Measurements from ENCODE around the gene ST6GALNAC5.
"Not testable (repeated sequence)": the region's sequence is repeated elsewhere in the genome, so short reads cannot be mapped to it uniquely, and the experiment has no call there.

The ST6GALNAC5 gene
- 0 reads per million in 3 experiments for total RNA-seq

DNA sequence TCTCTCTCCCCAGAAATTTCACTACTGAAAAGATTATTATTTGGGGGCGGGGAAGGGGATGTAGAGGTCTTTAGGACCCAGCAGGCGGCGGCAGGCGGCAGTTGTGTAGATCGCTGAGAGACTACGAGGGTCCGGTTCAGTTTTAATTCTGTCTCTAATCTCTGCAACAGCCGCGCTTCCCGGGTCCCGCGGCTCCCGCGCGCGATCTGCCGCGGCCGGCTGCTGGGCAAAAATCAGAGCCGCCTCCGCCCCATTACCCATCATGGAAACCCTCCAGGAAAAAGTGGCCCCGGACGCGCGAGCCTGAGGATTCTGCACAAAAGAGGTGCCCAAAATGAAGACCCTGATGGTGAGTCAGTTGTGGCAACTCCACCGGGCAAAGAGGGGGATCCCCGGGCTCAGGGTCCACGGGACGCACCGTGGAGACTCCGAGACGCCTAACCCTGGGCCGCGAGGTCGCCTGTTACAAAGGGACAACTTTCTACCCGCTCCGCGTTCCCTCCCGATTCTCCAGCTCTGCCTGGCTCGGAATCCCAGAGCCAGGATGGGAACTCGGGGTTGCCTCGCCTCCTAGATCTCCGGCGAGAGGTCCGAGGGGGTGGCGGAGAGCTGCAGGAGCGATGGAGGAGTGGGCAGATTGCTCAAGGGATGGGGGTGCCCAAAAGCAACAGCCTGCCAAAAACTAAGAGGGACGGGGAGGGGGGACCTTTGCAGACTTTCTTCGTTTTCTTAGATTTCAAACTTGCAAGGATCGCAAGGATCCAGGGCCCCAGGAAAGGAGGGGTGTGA, at the start of gene ST6GALNAC5:
Gene ST6GALNAC5 (plus strand): TSS at position 139 of the 789 bp plus-strand sequence.
- DNase-seq, result no peak

DNA sequence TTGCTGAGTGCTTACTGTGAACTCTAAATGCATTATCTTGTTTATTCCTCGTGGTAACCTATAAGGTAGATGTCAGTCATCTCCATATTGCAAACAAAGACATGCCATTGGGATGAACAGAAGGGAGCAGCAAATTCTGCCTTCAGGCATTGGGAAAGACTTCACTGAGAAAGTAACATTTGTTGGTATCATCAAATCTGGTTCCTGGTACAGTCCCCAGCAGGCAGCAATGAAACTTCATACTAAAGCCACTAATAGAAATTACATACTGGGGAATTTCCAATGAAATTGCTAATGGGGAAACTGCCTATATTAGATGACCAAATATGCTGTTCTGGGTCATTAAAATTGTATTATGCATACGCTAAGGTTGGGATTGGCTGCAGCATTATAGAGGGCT, 47.3 kb upstream of the ST6GALNAC5 start:
- no peak for DNase-seq

DNA sequence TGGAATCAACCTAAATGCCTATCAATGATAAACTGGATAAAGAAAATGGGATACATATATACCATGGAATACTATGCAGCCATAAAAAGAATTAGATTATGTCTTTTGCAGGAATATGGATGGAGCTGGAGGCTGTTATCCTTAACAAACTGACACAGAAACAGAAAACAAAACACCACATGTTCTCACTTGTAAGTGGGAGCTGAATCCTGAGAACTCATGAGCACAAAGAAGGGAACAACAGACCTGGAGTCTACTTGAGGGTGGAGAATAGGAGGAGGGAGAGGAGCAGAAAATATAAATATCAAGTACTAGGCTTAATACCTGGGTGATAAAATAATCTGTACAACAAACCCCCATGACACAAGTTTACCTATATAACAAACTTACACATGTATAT, 44.3 kb upstream of the ST6GALNAC5 start:
- not testable (repeated sequence) for DNase-seq

DNA sequence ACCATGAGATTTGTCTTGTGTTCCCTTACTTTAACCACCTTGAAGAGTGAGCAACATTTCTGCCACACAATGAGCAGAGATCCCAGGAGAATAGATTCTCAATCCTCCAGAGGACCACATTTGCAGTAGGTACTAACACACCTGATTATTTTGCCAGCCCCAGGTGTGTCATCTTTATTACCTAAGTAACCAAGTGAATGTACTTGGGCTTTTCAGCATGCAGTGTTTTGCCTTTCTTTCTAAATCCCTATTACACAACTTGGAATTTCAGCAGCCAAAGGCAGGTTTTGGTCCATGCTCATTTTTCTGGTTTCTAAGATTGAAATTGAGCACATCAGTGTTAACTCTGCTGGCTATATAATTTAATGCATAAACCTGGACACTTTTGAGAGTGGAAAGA, 43.2 kb upstream of the ST6GALNAC5 start:
- DNase-seq, result no peak

DNA sequence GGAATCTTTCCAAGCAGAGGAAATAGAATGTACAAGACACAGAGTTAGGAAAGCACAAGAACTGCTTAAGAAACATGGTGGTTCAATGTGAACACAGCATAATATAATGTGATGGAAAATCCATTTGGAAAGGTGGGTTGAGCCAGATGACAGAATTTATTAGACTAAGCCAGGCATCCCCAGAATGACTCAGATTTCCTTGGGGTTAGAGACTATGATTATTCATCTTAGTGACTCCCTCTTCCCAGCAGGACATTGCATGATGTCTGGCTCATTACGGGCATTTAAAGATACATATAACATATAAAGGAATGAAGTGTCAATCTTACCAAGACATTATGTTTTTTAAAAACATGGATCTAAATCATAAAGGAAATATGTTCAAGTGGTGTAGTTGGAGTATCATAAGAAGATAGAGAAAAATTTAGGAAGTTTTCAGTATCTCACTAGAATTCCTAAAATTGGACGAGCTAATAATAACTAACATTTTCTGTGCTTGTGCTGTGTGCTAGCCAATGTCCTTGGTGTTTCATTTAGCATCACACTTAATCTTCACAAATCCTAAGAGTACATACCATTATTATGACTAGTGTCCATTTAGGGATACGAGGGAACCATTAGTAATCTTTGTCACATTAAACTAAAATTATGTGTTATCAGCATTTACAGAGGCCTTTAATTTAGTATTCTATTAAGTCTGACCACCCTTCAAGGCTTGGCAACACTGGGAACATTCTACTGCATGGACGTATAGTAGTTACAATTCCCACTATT, 41.0 kb upstream of the ST6GALNAC5 start:
- no peak for DNase-seq

DNA sequence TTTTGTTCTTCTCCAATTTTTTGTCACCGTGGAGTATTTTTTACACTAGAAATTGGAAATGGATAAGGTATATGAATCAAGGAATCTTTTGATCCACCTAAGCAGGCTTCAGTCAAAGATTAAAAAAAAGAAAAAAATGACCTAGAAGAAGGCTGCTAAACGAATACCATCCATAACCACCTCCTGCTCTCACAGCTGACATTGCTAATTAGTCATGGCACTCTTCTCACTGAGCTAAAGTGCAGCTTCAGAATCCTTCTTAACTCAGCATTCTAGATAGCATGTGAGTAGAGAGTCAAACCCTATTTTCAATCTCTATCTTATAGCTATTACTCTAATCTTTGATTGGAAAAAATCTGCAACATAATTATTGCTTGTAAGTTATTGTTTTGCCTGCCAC, 40.2 kb upstream of the ST6GALNAC5 start:
- DNase-seq, result no peak

DNA sequence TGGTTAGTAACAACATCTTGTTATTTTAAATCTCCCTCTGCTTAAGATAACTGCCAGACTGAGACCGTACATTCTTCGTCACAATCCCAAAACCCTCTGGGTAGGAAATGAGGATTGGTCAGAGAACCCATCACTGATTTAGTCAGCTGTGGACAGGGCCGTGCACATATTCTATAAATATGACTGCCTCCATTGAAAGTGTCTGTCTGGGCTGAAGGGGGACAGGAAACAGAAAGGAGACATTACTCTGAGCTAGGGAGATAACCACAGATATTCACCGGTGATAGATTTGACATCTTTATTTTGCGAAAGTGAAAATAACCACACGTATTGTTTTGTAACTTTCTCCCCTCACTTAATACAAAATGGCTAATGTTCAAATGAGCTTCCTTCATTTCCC, 36.9 kb upstream of the ST6GALNAC5 start:
- DNase-seq, result no peak

DNA sequence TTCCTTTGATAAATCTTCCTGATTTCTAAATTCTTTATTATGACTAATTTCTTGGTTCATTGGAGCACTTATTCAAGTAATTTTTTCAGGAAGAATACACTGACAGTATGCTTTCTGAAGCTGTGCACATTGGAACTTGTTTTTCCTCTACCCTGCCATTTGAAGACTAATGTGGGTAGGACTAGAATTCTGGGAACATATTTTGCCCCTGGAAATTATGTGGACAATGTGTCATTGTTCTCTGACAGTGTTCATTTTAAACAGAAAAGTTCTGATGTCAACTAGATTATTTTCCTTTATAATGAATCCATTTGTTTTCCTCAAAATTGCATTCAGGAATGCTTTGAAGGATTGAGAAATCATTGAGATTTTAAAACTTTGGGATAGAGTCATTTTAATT, 34.8 kb upstream of the ST6GALNAC5 start:
- DNase-seq, result no peak

DNA sequence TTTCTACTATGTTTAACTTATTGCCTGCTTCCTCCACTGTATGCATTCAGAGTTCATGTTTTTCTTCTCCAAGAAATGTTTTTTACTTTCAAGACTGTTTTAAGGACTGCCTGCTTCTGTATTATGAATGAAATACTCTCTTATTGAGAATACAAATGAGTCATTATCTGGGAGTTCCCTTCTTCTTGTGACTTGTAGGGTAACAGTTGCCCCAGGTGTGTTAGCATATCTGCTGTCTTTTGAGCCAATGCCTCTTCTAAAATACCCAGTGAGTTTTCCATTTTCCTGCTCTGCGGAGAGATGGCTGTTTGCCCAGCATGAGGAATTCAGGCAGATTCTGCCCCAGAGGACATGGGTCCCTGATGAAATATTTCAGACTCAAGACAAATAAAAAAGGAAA, 34.1 kb upstream of the ST6GALNAC5 start:
- no peak for DNase-seq

DNA sequence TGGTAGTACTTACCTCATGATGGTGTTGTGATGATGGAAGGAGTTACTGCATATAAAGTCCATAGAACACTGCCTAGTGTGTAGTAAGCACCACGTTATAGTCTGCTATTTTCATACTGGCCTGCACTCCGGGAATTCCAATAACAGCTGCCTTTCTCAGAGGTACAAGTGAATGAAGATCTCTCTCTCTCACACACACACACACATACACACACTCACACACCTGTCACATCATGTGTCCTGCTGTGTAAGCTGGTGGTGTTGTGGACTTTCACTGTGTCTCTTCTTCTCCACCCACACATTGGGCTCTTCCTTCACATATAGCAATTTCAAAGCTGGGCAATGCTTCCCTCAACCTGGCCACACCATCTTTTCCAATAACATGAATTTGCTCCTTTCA, 33.4 kb upstream of the ST6GALNAC5 start:
- no peak for DNase-seq

DNA sequence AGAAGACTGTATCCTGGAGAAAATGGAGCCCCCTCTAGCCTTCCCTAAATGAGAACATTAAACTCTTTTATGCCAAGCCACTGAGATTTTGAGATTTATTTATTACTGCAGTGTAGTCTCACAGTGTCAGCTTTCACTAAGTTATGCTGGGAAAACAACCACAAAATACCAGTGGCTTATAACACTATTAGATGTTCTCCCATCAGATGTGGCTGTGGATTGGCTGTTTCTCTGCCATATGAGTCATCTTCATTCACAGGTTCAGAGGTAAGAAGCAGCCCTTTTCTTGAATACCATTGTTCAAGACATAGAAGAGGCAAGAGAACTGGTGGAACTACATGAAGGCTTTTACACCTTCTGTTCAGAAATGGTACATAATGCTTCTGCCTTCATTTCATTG, 32.1 kb upstream of the ST6GALNAC5 start:
- no peak for DNase-seq

DNA sequence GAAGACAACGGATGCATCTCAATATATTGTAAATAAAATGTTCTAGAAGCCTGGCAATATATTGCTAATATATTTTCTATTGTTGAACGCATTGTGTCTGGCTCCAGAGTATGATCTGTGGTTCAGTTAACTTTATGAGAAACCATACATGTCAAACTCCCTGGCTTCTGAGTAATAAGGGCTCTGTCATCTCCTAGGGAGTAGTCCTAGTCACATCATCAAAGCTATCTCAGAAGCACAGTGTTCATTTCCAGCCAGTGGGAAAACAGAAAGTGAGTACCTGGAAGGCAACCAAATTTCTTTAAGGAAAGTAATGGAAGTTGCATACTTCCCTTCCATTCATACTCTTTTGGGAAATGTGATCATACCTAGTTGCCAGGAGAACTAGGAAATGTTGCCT, 27.0 kb upstream of the ST6GALNAC5 start:
- no peak for DNase-seq

DNA sequence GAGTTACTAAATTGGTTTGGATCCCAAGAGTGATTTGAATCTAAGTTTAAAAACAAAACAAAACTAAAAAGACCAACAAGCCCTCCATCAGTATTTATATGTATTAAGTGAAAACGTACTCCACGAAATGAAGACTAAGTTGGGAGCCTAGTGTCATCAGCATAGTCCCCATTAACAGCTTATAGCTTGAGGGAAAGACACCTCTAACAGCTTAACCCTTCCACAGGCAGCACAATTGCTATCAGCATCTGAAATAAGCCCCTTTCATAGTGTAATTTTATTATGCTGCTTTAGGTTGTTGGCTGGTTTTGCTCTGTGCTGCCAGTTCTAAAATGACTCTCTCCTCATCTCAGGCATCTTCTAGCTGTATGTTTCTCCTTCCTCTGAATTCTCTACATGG, 25.8 kb upstream of the ST6GALNAC5 start:
- DNase-seq, result no peak

DNA sequence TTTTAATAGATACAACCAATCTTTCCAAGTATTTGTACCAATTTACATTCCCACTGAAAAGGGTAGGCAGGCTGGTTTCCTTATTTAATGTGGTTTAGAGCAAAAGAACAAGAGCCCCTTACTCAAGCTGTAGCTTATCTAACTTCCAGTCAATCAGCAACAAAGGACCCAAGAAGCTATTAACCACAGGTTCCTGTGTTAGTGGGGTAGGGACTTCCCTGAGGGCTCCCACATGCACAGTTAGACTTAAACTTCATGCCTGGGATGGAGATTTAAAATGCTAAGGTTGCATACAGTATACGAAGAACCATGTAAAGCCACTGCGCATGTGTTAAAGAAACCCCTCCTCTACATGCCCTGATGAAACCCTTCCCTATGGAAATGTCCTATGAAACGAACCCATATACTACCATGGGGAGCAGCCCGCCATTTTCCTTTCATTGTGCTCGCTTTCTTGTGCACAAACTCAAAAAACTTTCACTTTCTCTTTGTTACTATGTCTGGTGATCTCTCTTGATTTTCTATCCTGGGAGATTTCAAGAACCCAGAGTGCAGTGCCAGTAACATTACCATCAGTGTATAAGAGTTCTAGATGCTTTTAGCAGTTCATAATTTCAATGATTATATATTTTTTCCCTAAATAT, 23.3 kb upstream of the ST6GALNAC5 start:
- DNase-seq, result no peak

DNA sequence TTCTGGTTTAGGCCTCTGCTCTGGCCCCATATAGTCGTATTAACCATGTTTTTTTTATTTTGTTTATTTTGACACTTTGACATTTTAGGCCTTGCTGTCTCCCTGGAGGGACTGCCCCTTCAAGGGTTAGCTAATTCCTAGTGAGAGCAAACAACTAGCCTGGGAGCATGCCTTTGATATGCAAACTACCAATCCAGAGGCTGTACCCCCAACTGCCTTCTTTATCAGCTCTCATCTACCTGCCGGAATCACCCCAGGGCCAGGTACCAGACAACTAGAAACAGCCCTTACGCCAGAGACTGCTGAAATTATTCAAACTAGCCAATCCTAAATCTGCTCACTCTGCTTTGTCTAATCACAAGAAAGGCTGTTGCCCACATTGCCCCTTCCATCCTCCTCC, 13.0 kb upstream of the ST6GALNAC5 start:
- DNase-seq, result no peak

DNA sequence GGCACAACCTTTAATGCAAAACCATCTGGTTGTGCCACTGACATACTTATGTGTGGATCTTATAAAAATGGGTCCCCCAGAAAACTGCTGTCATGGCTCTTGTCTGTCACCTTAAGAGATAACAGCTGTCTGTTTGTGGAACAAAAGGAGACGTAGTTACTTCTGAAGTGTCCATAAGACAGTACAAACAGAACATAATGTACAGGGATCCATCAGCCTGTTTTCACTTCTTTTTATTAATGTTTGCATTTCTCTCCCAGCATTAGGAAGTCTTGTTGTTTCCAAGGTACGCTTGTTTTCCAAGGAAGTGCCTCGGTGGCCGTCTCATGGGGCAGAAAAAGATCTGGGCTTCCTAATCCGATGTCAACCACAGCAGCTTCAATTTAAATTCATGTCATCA, 11.2 kb upstream of the ST6GALNAC5 start:
- no peak for DNase-seq

DNA sequence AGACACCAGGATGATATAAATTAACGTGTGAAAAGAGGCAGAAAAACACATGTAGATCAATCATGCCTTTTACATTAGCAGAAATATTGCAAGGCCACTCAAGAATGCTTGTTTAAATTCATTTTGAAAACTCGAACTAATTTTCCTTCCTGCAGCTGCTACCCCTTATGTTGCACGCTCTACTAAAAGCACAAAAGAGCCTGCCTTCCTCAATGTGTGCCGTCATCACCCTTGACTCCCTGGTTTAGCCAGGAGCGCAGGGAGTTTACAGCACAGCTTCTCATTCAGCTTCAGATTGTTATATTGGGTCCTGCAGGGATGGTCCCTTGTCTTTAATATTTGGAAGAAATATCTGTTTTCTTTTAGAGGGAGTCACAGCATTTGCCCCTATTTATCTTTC, 10.1 kb upstream of the ST6GALNAC5 start:
- DNase-seq, result no peak

DNA sequence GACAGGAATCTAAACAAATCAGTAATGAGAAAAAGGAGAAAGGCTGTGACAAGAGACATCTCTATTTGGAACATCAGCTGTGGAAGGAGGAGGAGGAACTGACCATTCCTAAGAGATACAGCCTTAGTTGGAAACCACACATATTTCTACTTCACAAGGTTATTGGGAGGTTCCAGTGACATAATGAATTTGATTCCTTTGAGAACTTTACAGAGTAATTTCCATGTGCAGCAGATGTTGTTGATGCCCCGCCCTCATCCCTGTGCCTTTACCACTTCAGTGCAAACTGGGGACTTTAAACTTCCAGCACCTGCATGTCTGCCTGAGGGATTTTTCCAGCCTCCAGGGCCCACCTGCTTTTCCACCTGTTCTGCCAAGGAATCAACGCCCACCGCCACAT, 9.3 kb upstream of the ST6GALNAC5 start:
- DNase-seq, result no peak

DNA sequence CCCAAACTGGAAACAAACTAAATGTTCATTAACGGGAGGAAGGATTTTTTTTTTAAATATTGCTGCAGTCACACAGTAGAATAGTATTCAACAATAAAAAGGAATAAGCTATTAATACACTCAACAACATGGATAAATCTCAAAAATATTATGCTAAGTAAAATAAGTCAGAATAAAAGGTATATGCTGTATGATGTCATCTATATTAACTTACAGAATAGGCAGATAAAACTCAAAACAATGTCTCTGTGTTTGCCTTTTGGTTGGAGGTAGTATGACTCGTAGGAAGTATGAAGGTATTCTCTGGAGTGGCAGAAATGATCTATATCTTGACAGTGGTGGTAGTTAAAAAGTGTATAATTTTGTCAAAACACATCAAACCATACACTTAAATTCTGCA, 6.1 kb upstream of the ST6GALNAC5 start:
- DNase-seq, result no peak

DNA sequence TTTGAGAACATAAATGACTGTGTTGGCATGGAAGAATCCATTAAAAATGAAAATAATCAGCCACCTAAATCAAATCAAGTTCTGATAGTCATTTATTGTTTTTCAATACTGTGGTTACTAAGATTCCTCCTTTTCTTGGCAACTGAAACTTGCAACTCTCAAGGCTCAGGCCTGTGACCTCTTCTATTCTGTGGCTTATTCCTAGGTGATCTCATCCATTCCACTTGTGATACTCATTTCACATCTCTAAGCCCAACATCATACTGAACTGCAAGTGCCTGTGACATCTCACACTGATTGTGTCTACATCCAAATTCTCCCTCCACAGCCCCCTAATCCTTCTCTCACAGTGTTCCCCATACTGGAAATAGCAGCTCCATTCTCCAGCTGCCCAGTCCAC, 4.8 kb upstream of the ST6GALNAC5 start:
- DNase-seq, result no peak

DNA sequence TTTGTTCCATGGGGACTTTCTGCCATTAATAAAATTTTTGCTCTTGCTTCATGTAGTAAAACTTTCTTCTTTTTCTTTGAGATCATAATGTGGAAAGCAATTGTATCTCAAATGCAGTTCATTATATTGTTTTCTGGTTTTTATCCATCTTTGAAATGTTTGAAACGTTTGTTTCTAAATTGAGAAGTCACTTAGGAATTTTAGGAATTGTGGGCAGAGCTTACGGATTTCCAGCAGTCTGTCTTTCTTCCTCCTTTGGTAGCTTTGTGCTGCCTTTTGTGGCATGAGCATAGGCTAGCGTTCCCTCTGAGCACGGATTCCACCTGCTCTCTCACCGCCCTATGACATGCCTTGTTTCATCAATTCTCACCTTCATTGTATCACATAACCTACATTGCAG, 2.9 kb upstream of the ST6GALNAC5 start:
- DNase-seq, result no peak

DNA sequence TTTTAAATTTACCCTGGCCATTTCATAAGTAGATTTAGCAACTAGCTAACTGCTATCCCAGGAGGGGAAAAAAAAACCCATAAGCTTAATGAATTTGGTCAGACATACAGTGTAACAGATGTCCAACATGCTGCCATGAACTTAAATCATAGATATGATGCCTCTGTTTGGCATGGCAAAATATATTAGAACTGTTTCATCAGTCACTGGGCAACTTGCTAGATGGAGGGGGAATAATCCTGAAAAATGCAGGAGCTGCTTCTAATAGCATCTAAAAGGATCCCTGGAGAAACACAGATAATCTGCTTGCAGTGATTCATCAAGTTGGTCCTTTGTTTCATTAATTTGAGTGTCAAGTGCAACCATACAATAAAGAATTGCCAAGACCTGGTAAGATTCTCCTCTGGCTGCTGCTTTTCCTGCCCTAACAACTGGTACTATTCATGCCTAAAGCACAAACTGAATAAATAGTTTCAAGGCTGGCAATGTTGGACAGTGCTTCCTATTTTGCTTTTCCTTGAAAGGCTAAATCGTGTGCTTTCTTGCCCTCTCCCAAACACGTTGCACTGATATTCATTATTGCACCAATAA, 1.5 kb upstream of the ST6GALNAC5 start:
- DNase-seq, result no peak

DNA sequence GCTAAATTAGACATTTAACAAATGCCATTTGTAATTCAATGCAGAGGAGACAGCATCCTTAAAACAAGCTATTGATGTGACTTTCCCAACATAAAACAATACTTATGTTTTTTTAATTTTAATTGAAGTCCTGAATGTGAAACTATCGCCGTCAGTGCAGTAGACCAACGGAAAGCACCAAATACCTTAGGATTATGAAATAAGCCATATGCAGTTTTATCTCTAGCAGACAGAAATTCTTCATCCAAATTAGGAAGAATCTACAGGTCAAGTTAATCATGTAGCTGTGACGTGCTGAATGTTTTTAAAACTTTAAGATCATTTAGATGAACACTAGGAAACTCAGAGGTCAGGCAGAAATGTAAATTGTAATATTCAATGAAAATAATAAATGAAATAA, 714 bp upstream of the ST6GALNAC5 start:
- no peak for DNase-seq
